ENCODE results near the gene CSRNP3.

CSRNP3 gene, protein sequence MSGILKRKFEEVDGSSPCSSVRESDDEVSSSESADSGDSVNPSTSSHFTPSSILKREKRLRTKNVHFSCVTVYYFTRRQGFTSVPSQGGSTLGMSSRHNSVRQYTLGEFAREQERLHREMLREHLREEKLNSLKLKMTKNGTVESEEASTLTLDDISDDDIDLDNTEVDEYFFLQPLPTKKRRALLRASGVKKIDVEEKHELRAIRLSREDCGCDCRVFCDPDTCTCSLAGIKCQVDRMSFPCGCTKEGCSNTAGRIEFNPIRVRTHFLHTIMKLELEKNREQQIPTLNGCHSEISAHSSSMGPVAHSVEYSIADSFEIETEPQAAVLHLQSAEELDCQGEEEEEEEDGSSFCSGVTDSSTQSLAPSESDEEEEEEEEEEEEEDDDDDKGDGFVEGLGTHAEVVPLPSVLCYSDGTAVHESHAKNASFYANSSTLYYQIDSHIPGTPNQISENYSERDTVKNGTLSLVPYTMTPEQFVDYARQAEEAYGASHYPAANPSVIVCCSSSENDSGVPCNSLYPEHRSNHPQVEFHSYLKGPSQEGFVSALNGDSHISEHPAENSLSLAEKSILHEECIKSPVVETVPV
- total RNA-seq = 0 reads per million in 3 donors

DNA sequence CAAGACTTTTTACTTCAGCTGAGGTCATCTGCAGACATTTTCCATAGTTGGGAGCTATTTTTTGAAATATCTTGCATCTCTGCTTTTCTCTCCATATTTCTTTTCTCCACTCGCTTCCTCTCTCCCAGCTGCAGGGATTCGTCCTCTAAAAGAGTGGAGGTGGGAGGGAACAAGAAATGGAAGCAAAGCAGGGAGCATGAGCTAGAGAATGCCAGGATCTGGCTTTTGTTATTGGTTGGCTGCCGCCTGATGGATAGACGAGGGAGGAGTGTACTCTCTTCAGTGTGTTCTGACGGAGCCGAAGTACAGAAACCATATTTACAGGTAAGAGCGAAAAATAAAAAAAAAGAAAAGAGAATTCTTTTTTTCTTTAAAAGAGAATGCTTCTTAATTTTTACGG, at the start of gene CSRNP3:
Gene CSRNP3, plus strand, starts transcription at position 282 of the 400 bp plus-strand sequence. CDS start 125,368 bp downstream, outside the sequence.
- Histone ChIP-seq H3K4me1 (ENCODE audit: control insufficient read depth, insufficient read depth, low read length, poor library complexity, severe bottlenecking) (no peaks in the 10 kb centered on the region), H3K9me3 (ENCODE audit: control insufficient read depth, low read length) (no peaks in the 10 kb centered on the region), H3K36me3 (ENCODE audit: control insufficient read depth, insufficient read depth, low read length) (no peaks in the 10 kb centered on the region), H3K27me3 (replicated peaks; ENCODE audit: control insufficient read depth, insufficient read depth, low read length, poor library complexity, severe bottlenecking) (no peaks in the 10 kb centered on the region), H3K4me3 (ENCODE audit: insufficient read depth, low read depth, low read length, poor library complexity, severe bottlenecking) (no peak within 1 kb of the TSS), H3K27ac (ENCODE audit: insufficient read depth, low read length, poor library complexity, severe bottlenecking) (no peak within 1 kb of the TSS)
- DNase-seq = no peak

DNA sequence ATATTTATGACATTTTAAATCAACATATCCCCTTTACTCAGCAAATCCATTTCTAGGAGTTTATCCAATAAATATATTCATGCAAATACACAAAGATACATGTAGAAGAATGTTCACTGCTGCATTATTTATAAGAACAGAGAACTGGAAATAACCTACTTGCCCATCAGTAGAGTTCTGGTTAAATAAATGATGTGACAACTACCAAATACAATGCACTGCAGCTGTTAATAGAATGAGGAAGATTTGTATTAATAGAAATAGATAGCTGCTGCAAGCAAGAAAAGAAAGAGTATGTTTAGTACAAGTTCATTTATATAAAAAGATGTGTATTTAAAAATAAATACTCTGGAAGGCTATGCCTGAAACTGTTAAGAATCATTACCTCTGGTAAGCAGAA, 49.3 kb upstream of the CSRNP3 start:
- no peaks in the 10 kb centered on the region for H3K27me3 ChIP-seq (replicated peaks; ENCODE audit: control insufficient read depth, insufficient read depth, low read length, poor library complexity, severe bottlenecking)
- no peak for DNase-seq
- no peak overlapping the region for H3K4me3 ChIP-seq (ENCODE audit: insufficient read depth, low read depth, low read length, poor library complexity, severe bottlenecking)
- H3K9me3 ChIP-seq (ENCODE audit: control insufficient read depth, low read length) = no peaks in the 10 kb centered on the region
- no peak overlapping the region for H3K27ac ChIP-seq (ENCODE audit: insufficient read depth, low read length, poor library complexity, severe bottlenecking)
- H3K4me1 ChIP-seq (ENCODE audit: control insufficient read depth, insufficient read depth, low read length, poor library complexity, severe bottlenecking) = no peaks in the 10 kb centered on the region
- no peaks in the 10 kb centered on the region for H3K36me3 ChIP-seq (ENCODE audit: control insufficient read depth, insufficient read depth, low read length)

DNA sequence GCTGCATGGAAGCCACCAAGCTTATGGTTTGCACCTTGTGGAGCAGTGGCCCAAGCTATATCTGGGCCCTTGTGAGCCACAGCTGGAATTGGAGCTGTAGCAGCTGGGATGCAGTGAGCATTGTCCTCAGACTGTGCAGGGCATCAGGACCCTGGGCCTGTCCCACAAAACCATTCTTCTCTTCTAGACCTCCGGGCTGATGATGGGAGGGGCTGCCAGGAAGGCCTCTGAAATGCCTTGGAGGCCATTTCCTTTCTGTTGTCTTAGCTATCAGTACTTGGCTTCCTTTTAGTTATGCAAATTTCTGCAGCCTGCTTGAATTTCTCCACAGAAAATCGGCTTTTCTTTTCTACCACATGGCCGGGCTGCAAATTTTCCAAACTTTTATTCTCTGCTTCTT, 46.4 kb upstream of the CSRNP3 start:
- H3K9me3 ChIP-seq (ENCODE audit: control insufficient read depth, low read length) = no peaks in the 10 kb centered on the region
- H3K4me3 ChIP-seq (ENCODE audit: insufficient read depth, low read depth, low read length, poor library complexity, severe bottlenecking) = no peak overlapping the region
- H3K27me3 ChIP-seq (replicated peaks; ENCODE audit: control insufficient read depth, insufficient read depth, low read length, poor library complexity, severe bottlenecking) = no peaks in the 10 kb centered on the region
- H3K27ac ChIP-seq (ENCODE audit: insufficient read depth, low read length, poor library complexity, severe bottlenecking) = no peak overlapping the region
- no peaks in the 10 kb centered on the region for H3K4me1 ChIP-seq (ENCODE audit: control insufficient read depth, insufficient read depth, low read length, poor library complexity, severe bottlenecking)
- DNase-seq = no peak
- no peaks in the 10 kb centered on the region for H3K36me3 ChIP-seq (ENCODE audit: control insufficient read depth, insufficient read depth, low read length)

DNA sequence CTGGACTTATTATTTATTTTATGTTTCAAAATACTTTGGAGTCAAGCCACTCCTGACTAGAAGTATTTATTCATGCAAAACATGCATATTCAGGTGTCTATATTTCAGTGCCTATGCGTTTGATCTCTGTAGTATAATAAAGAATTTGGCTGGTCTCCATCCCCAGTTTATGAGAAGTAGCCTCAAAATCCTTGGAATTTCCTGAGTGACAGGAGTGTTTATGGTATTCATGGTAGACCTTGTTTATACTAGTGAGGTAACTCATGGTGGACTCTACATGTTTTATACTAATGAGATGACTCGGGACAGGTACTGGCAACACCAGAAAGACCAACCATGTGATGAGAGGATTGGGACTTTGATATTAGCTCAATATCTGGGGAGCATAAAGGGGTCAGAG, 43.9 kb upstream of the CSRNP3 start:
- no peaks in the 10 kb centered on the region for H3K9me3 ChIP-seq (ENCODE audit: control insufficient read depth, low read length)
- no peaks in the 10 kb centered on the region for H3K36me3 ChIP-seq (ENCODE audit: control insufficient read depth, insufficient read depth, low read length)
- no peak overlapping the region for H3K27ac ChIP-seq (ENCODE audit: insufficient read depth, low read length, poor library complexity, severe bottlenecking)
- no peak for DNase-seq
- no peak overlapping the region for H3K4me3 ChIP-seq (ENCODE audit: insufficient read depth, low read depth, low read length, poor library complexity, severe bottlenecking)
- H3K4me1 ChIP-seq (ENCODE audit: control insufficient read depth, insufficient read depth, low read length, poor library complexity, severe bottlenecking) = no peaks in the 10 kb centered on the region
- H3K27me3 ChIP-seq (replicated peaks; ENCODE audit: control insufficient read depth, insufficient read depth, low read length, poor library complexity, severe bottlenecking) = no peaks in the 10 kb centered on the region

DNA sequence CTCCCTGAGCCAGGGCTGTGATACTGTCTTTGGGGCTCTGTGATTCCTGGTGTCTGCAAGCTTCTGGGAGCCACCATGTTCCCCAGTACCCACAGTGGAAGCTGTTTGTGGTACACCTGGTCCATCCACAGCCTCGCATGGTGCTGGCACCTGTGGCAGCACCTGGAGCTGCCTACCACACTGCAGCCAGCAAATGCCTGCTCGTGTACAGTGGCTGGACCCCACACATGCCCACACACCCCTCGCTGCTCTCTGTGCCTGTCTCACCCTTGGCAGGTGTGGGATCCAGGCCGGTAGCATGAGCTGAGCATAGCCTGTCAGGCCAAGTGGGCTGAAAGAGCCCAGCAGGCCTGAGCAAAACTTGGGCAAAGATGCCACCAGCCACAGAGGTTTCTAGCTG, 41.8 kb upstream of the CSRNP3 start:
- H3K36me3 ChIP-seq (ENCODE audit: control insufficient read depth, insufficient read depth, low read length) = no peaks in the 10 kb centered on the region
- no peak for DNase-seq
- H3K4me3 ChIP-seq (ENCODE audit: insufficient read depth, low read depth, low read length, poor library complexity, severe bottlenecking) = no peak overlapping the region
- H3K27me3 ChIP-seq (replicated peaks; ENCODE audit: control insufficient read depth, insufficient read depth, low read length, poor library complexity, severe bottlenecking) = no peaks in the 10 kb centered on the region
- H3K9me3 ChIP-seq (ENCODE audit: control insufficient read depth, low read length) = no peaks in the 10 kb centered on the region
- H3K27ac ChIP-seq (ENCODE audit: insufficient read depth, low read length, poor library complexity, severe bottlenecking) = no peak overlapping the region
- H3K4me1 ChIP-seq (ENCODE audit: control insufficient read depth, insufficient read depth, low read length, poor library complexity, severe bottlenecking) = no peaks in the 10 kb centered on the region

DNA sequence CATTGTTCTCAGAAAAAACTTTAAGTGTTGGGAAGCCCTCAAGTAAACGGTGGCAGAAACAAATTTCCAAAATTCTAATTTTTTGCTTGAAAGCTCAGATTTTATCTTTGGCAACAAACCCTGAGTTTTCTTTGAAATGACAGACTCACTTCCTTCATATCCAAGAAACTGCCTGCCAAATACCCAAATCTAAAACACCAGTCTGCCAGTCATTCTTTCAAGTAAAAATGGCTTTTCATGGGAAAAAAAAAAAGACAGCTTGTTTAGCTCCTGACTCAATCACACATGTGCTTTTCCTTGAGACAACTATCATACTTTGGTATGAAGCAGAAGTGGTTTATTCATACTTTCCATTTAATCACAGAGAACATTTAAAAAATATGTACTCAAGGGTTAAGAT, 40.6 kb upstream of the CSRNP3 start:
- Histone ChIP-seq H3K9me3 (ENCODE audit: control insufficient read depth, low read length) (no peaks in the 10 kb centered on the region), H3K4me3 (ENCODE audit: insufficient read depth, low read depth, low read length, poor library complexity, severe bottlenecking) (no peak overlapping the region), H3K27ac (ENCODE audit: insufficient read depth, low read length, poor library complexity, severe bottlenecking) (no peak overlapping the region), H3K4me1 (ENCODE audit: control insufficient read depth, insufficient read depth, low read length, poor library complexity, severe bottlenecking) (no peaks in the 10 kb centered on the region), H3K27me3 (replicated peaks; ENCODE audit: control insufficient read depth, insufficient read depth, low read length, poor library complexity, severe bottlenecking) (no peaks in the 10 kb centered on the region), H3K36me3 (ENCODE audit: control insufficient read depth, insufficient read depth, low read length) (no peaks in the 10 kb centered on the region)
- DNase-seq = no peak

DNA sequence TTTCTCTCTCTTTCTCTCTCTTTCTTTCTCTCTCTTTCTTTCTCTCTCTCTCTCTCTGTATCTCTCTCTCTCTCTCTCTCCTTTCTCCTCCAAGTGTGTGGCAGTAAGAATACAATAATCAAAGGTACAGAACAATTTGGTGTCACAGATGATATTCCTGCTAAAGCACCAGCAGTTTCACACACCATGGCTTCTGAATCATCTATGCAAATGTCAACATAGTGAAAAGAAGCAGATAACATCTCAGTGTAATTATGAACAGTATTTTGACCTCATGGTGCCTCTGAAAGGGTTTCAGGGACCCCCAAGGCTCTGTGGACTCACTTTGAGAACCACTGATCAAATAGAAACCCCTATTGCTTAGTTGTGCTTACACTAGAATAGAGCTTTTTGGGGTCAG, 38.5 kb upstream of the CSRNP3 start:
- Histone ChIP-seq H3K27ac (ENCODE audit: insufficient read depth, low read length, poor library complexity, severe bottlenecking) (no peak overlapping the region), H3K27me3 (replicated peaks; ENCODE audit: control insufficient read depth, insufficient read depth, low read length, poor library complexity, severe bottlenecking) (no peaks in the 10 kb centered on the region), H3K4me1 (ENCODE audit: control insufficient read depth, insufficient read depth, low read length, poor library complexity, severe bottlenecking) (no peaks in the 10 kb centered on the region), H3K9me3 (ENCODE audit: control insufficient read depth, low read length) (no peaks in the 10 kb centered on the region), H3K4me3 (ENCODE audit: insufficient read depth, low read depth, low read length, poor library complexity, severe bottlenecking) (no peak overlapping the region), H3K36me3 (ENCODE audit: control insufficient read depth, insufficient read depth, low read length) (no peaks in the 10 kb centered on the region)
- no peak for DNase-seq

DNA sequence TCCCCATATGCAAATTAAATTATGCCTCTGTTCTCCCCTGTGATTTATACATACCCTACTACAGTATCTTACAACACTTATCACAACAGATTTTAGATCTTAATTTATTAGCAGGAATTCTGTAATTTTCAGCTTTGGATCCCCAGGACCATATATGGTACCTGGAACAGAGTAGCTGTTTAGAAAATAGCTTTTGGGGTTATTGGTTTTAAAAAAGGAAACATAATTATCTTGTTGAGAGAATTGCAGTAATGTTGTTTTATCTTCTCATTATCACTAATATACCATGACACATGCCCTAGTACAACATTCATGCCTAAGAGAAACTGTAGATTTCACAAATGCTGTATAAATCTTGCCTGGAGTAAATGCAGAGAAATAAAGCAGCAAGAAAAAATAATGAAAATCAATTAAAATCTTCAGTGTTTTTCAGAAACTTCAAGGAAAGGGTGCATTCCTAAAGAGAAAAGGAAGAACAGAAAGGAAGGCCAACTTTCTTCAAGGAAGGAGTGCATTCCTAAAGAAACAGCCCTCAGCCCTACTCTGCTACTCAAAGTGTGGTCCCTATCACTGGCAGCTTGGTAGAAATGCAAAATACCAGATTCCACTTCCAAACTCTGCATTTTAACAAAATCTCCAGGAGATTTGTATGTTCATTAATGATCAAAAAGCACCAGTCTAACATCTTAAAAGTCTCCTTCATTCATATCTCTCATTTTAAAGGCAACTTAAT, 37.1 kb upstream of the CSRNP3 start:
- Histone ChIP-seq H3K27me3 (replicated peaks; ENCODE audit: control insufficient read depth, insufficient read depth, low read length, poor library complexity, severe bottlenecking) (no peaks in the 10 kb centered on the region), H3K27ac (ENCODE audit: insufficient read depth, low read length, poor library complexity, severe bottlenecking) (no peak overlapping the region), H3K9me3 (ENCODE audit: control insufficient read depth, low read length) (no peaks in the 10 kb centered on the region), H3K36me3 (ENCODE audit: control insufficient read depth, insufficient read depth, low read length) (no peaks in the 10 kb centered on the region), H3K4me3 (ENCODE audit: insufficient read depth, low read depth, low read length, poor library complexity, severe bottlenecking) (no peak overlapping the region), H3K4me1 (ENCODE audit: control insufficient read depth, insufficient read depth, low read length, poor library complexity, severe bottlenecking) (no peaks in the 10 kb centered on the region)
- no peak for DNase-seq

DNA sequence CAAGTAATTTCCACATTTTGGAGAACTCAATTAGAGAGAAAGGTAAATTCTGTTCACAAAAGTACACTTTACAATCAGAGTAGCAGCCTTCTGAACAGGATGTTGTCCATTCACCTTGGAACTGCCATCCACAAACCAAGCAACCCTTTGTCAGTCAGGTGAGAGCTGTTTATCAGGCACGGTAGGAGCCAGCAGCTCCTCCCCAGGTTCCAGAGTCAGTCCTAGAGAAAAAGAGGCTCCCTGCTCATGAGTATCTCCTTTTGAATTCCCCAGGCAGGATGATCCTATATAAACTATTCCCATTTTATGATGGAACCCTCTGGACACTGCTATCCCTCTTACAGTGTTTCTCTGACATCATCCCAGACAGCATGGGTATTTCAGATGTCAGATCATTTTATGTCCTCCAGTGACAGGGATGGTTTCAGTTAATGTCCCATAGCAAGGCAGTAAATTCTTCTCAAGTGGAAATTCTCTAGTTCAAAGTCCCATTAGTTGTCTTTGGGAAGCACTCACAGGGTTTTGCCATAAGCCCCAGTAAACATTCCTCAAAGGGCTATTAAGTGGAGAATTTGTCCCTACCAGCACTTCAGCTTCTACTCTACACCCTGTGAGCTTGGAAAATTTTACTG, 34.5 kb upstream of the CSRNP3 start:
- H3K27ac ChIP-seq (ENCODE audit: insufficient read depth, low read length, poor library complexity, severe bottlenecking) = no peak overlapping the region
- H3K9me3 ChIP-seq (ENCODE audit: control insufficient read depth, low read length) = no peaks in the 10 kb centered on the region
- no peaks in the 10 kb centered on the region for H3K36me3 ChIP-seq (ENCODE audit: control insufficient read depth, insufficient read depth, low read length)
- H3K4me1 ChIP-seq (ENCODE audit: control insufficient read depth, insufficient read depth, low read length, poor library complexity, severe bottlenecking) = no peaks in the 10 kb centered on the region
- DNase-seq = no peak
- no peak overlapping the region for H3K4me3 ChIP-seq (ENCODE audit: insufficient read depth, low read depth, low read length, poor library complexity, severe bottlenecking)
- no peaks in the 10 kb centered on the region for H3K27me3 ChIP-seq (replicated peaks; ENCODE audit: control insufficient read depth, insufficient read depth, low read length, poor library complexity, severe bottlenecking)
